HepG2 (cell line): ENCODE measurements around the gene IL15. TPM values are rescaled to one million over a fixed set of nuclear protein-coding genes. Genes with fewer than 3 reads are reported as not detected.

Experiments used
- ATAC-seq: fragments of 200-7000 bp; cut with Tn5 transposase; 3 replicates; pipeline ENCODE4 v1.9.1; 2020; ENCODE audit warnings: mild to moderate bottlenecking, moderate library complexity
- BruUV-seq: library from RNA; stranded (reverse); fragments of 400-500 nt; replicated peaks from 2 replicates; lab custom pipeline; 2021; lab: Mats Ljungman, UMichigan
- CTCF ChIA-PET: fragments of 300-600 bp; formaldehyde crosslinking; extraction: SDS; loops from one replicate; lab custom pipeline; 2021; ENCODE audit warnings: low total read pairs, inconsistent platforms, low intra/inter-chr PET ratio; lab: Yijun Ruan, JAX
- POLR2A ChIA-PET: fragments of 350-600 bp; sonication (Branson Sonifier 250); formaldehyde crosslinking; loops from one replicate; lab custom pipeline; 2020; ENCODE audit warnings: antibody characterized with exemption, inconsistent platforms; lab: Yijun Ruan, JAX
- DNase-seq: peaks from one replicate; pipeline ENCODE4 v3.0.0-alpha.2; 2015; ENCODE audit warnings: low spot score
- FAIRE-seq: peaks from 3 replicates; lab custom pipeline; 2011; peaks lifted over from hg19 to GRCh38; lab: Jason Lieb, UNC
- H2AFZ ChIP-seq: one replicate; pipeline ENCODE4 v1.6.1; 2011; ENCODE audit warnings: low read length, inconsistent platforms
- H3K27ac ChIP-seq: fragments of 300-600 bp; 3 replicates; pipeline ENCODE4 v1.8.0; 2011; ENCODE audit warnings: mixed run types, mild to moderate bottlenecking, mixed read lengths, low read length, inconsistent platforms; ENCODE audit not compliant: insufficient read depth; ENCODE audit errors: extremely low read length
- H3K27me3 ChIP-seq, 2 experiments: fragments of 200-600 bp in 1 of 2; 2 replicates in 1 of 2; 3 replicates in 1 of 2; pipeline versions ENCODE4 v1.6.0 to v1.8.0; 2011; ENCODE audit warnings: low read length in 2 of 2, mild to moderate bottlenecking in 2 of 2, moderate library complexity in 2 of 2, inconsistent platforms in 1 of 2; ENCODE audit not compliant: insufficient read depth in 2 of 2, control insufficient read depth in 1 of 2
- H3K36me3 ChIP-seq, 2 experiments: fragments of 200-600 bp in 1 of 2; replicated peaks in 1 of 2; 2 replicates in 1 of 2; 3 replicates in 1 of 2; pipeline versions ENCODE4 v1.5.1 to v1.8.0; 2011; ENCODE audit warnings: low read length in 2 of 2, inconsistent platforms in 1 of 2; ENCODE audit not compliant: insufficient read depth in 2 of 2, control insufficient read depth in 1 of 2
- H3K4me1 ChIP-seq: 2 replicates; pipeline ENCODE4 v1.5.1; 2012; ENCODE audit warnings: low read length, inconsistent platforms; ENCODE audit not compliant: insufficient read depth
- H3K4me2 ChIP-seq: 2 replicates; pipeline ENCODE4 v1.6.0; 2011; ENCODE audit warnings: low read depth, low read length, inconsistent platforms
- H3K4me3 ChIP-seq, 3 experiments: fragments of 200-600 bp in 1 of 3; sonication (generic), shearing (Covaris generic) in 1 of 3; replicated peaks in 1 of 3; 2 replicates each; pipeline ENCODE4 v1.5.1; 2011 to 2016; ENCODE audit warnings: low read length in 3 of 3, inconsistent platforms in 2 of 3, low read depth in 2 of 3, mild to moderate bottlenecking in 2 of 3, control low read depth in 1 of 3, mixed read lengths in 1 of 3; ENCODE audit not compliant: insufficient read depth in 1 of 3
- H3K79me2 ChIP-seq: one replicate; pipeline ENCODE4 v1.6.1; 2011; ENCODE audit warnings: low read length, inconsistent platforms; ENCODE audit not compliant: insufficient read depth
- H3K9ac ChIP-seq: 2 replicates; pipeline ENCODE4 v1.6.0; 2011; ENCODE audit warnings: mild to moderate bottlenecking, low read depth, low read length, inconsistent platforms; ENCODE audit not compliant: insufficient read depth
- H3K9me3 ChIP-seq: 2 replicates; pipeline ENCODE4 v1.5.1; 2012; ENCODE audit warnings: mild to moderate bottlenecking, low read length
- H4K20me1 ChIP-seq: 2 replicates; pipeline ENCODE4 v1.6.0; 2011; ENCODE audit warnings: inconsistent platforms, mild to moderate bottlenecking, low read length, moderate library complexity; ENCODE audit not compliant: insufficient read depth
- HDAC1 ChIP-seq: sonication (generic); formaldehyde crosslinking; IDR thresholded peaks from 2 replicates; pipeline ENCODE4 v1.5.1; 2020; ENCODE audit warnings: mild to moderate bottlenecking, missing genetic modification reagents
- NFIB ChIP-seq: sonication (generic); formaldehyde crosslinking; IDR thresholded peaks from 2 replicates; pipeline ENCODE4 v1.9.0; 2021; ENCODE audit warnings: missing genetic modification reagents, mild to moderate bottlenecking, borderline replicate concordance
- NFYB ChIP-seq: sonication (generic); formaldehyde crosslinking; IDR thresholded peaks from 2 replicates; pipeline ENCODE4 v1.4.0; 2020; ENCODE audit warnings: missing genetic modification reagents
- SRSF1 ChIP-seq: fragments of 200-400 bp; formaldehyde crosslinking; optimal IDR thresholded peaks from 2 replicates; pipeline ENCODE3; 2017; ENCODE audit warnings: mild to moderate bottlenecking, low read depth, low read length, moderate library complexity
- TBP ChIP-seq: sonication (generic); formaldehyde crosslinking; IDR thresholded peaks from 2 replicates; pipeline ENCODE4 v1.5.0; 2020; ENCODE audit warnings: missing genetic modification reagents
- TFDP2 ChIP-seq: sonication (generic); formaldehyde crosslinking; IDR thresholded peaks from 2 replicates; pipeline ENCODE4 v1.4.0; 2020; ENCODE audit warnings: missing genetic modification reagents
- ZFYVE20 ChIP-seq: sonication (generic); formaldehyde crosslinking; IDR thresholded peaks from 2 replicates; pipeline ENCODE4 v1.8.0; 2023; ENCODE audit warnings: low read depth, mild to moderate bottlenecking, moderate library complexity, missing genetic modification reagents, borderline replicate concordance
- ZNF572 ChIP-seq: sonication (generic); formaldehyde crosslinking; IDR thresholded peaks from 2 replicates; pipeline ENCODE4 v1.5.1; 2020; ENCODE audit warnings: mild to moderate bottlenecking, missing genetic modification reagents
- ZZZ3 ChIP-seq: sonication (generic); formaldehyde crosslinking; IDR thresholded peaks from 2 replicates; pipeline ENCODE4 v1.4.0; 2020; ENCODE audit warnings: missing genetic modification reagents, mild to moderate bottlenecking, borderline replicate concordance
- WGBS: methylation state at CpG from one replicate; pipeline ENCODE4 v1.1.6; 2017; ENCODE audit warnings: low lambda C conversion rate; 5-methylcytosine and 5-hydroxymethylcytosine counted together
- in situ Hi-C: cut with HindIII; loops from 2 replicates; pipeline ENCODE4 v1.10.0; 2017; ENCODE audit warnings: low pct_unique_long_range_greater_than_20kb; ENCODE audit not compliant: extremely low pct_ligation_motif_present
- intact Hi-C: fragments of 100-400 bp; cut with micrococcal nuclease; formaldehyde crosslinking; loops from one replicate; pipeline ENCODE4 v1.10.0; 2022; ENCODE audit not compliant: unreplicated experiment
- polyA plus RNA-seq, 8 experiments: library from polyadenylated mRNA; depleted of rRNA in 3 of 8; stranded (reverse) in 7 of 8; unstranded in 1 of 8; fragments of >200 nt; fragmentation: Illumina TruSeq in 4 of 8; extraction: Trizol in 4 of 8; gene quantifications; 2 replicates each; pipeline versions ENCODE4 v1.2.1 to v1.2.3, GENCODE V29; 2011 to 2016; ENCODE audit warnings: low read depth in 4 of 8, missing spikeins in 1 of 8, mixed read lengths in 1 of 8; ENCODE audit not compliant: insufficient read depth in 1 of 8
- total RNA-seq, 5 experiments: library from RNA; depleted of rRNA; stranded (reverse); fragments of >200 nt; fragmentation: Illumina TruSeq; extraction: Trizol; gene quantifications; 2 replicates each; pipeline ENCODE4 v1.2.3, GENCODE V29; 2016; ENCODE audit warnings: low read depth in 1 of 5
- TF ChIP-seq, protein P1 (sequence below): IDR thresholded peaks from 2 replicates; pipeline ENCODE4 v1.6.1; 2016
- TF ChIP-seq, protein P2 (sequence below): sonication (generic); formaldehyde crosslinking; IDR thresholded peaks from 2 replicates; pipeline ENCODE4 v1.4.0; 2020; ENCODE audit warnings: low read depth, mild to moderate bottlenecking, missing genetic modification reagents

IL15 gene
- total and polyA plus RNA-seq, 2 of the 13 experiments (the other 11 are each of a cell fraction or from before 2014, with no cell fraction given) = 0.12 to 0.24 TPM

- H3K4me2 ChIP-seq = no peak overlapping the region
- H2AFZ ChIP-seq = no peak overlapping the region
- H3K9ac ChIP-seq = no peak overlapping the region
- in situ Hi-C loops = no loop called here
- no peaks in the 10 kb centered on the region for H4K20me1 ChIP-seq
- H3K79me2 ChIP-seq = no peaks in the 10 kb centered on the region
- 35% methylated on average over 1 of the region's 1 CpG for WGBS
- no peaks in the 10 kb centered on the region for H3K4me1 ChIP-seq
- no peaks in the 10 kb centered on the region for H3K9me3 ChIP-seq
- FAIRE-seq = no peak
- no peaks in the 10 kb centered on the region for H3K36me3 ChIP-seq
- POLR2A ChIA-PET = no interaction called here
- DNase-seq = no peak
- intact Hi-C loops = no loop called here
- H3K4me3 ChIP-seq = no peak overlapping the region
- no peaks in the 10 kb centered on the region for H3K27me3 ChIP-seq
- CTCF ChIA-PET = no interaction called here
- BruUV-seq = no TSS peak
- ATAC-seq = no peak
- TF ChIP-seq, protein P1, sequence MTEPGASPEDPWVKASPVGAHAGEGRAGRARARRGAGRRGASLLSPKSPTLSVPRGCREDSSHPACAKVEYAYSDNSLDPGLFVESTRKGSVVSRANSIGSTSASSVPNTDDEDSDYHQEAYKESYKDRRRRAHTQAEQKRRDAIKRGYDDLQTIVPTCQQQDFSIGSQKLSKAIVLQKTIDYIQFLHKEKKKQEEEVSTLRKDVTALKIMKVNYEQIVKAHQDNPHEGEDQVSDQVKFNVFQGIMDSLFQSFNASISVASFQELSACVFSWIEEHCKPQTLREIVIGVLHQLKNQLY (CRISPR knock-in tag) = no peak
- TF ChIP-seq, protein P2, sequence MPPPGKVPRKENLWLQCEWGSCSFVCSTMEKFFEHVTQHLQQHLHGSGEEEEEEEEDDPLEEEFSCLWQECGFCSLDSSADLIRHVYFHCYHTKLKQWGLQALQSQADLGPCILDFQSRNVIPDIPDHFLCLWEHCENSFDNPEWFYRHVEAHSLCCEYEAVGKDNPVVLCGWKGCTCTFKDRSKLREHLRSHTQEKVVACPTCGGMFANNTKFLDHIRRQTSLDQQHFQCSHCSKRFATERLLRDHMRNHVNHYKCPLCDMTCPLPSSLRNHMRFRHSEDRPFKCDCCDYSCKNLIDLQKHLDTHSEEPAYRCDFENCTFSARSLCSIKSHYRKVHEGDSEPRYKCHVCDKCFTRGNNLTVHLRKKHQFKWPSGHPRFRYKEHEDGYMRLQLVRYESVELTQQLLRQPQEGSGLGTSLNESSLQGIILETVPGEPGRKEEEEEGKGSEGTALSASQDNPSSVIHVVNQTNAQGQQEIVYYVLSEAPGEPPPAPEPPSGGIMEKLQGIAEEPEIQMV (CRISPR knock-in tag) = no peak
- no peak for TF ChIP-seq ZZZ3
- TF ChIP-seq TFDP2 (CRISPR knock-in tag) = no peak
- TF ChIP-seq TBP = no peak
- TF ChIP-seq ZNF572 (CRISPR knock-in tag) = no peak
- no peak for TF ChIP-seq HDAC1 (CRISPR knock-in tag)
- no peak for TF ChIP-seq NFYB (CRISPR knock-in tag)
- no peak for TF ChIP-seq NFIB (CRISPR knock-in tag)
- no peak for TF ChIP-seq SRSF1
- no peak for TF ChIP-seq ZFYVE20 (CRISPR knock-in tag)
- TF ChIP-seq, all 625 proteins: peak for 0
- H3K27ac ChIP-seq = no peak overlapping the region
These were observed 24.5 kb downstream of the IL15 start for GRCh38 chr4:141660880-141661279.
